Stimulated activated effector memory CD8-positive, alpha-beta T cell treated with anti-CD3 and anti-CD28 coated beads, Interleukin-12 subunit alpha, Interleukin-12 subunit beta, amount 100 ng/mL, for 72 hours (primary cell): ENCODE results near the gene STOX2.

Source experiments
- ATAC-seq: fragments of 150-1000 bp; cut with Tn5 transposase; 2 replicates; pipeline ENCODE4 v1.10.0; 2021
- DNase-seq, 2 donors: peaks; one replicate each; pipeline ENCODE4 v3.0.0; 2021 to 2022; ENCODE audit warnings: low spot score in 2 of 2
- H3K27ac Mint-ChIP-seq: one replicate; pipeline ENCODE4 v1.8.0; 2022; ENCODE audit warnings: mild to moderate bottlenecking, mixed read lengths
- H3K36me3 Mint-ChIP-seq: one replicate; pipeline ENCODE4 v1.8.0; 2022; ENCODE audit warnings: mild to moderate bottlenecking, mixed read lengths
- H3K4me1 Mint-ChIP-seq: one replicate; pipeline ENCODE4 v1.8.0; 2022; ENCODE audit warnings: mixed read lengths
- H3K4me3 Mint-ChIP-seq: one replicate; pipeline ENCODE4 v1.8.0; 2022; ENCODE audit warnings: mild to moderate bottlenecking, mixed read lengths
- H3K9me3 Mint-ChIP-seq: one replicate; pipeline ENCODE4 v1.8.0; 2022; ENCODE audit warnings: mixed read lengths

Gene STOX2

GRCh38 chr4:183875251-183875825 lies 29.8 kb upstream of the STOX2 start:
- no peak for ATAC-seq
- H3K4me1 Mint-ChIP-seq, result no peaks in the 10 kb centered on the region
- no peaks in the 10 kb centered on the region for H3K9me3 Mint-ChIP-seq

GRCh38 chr4:183876268-183876934 lies 28.7 kb upstream of the STOX2 start:
- Mint-ChIP-seq H3K9me3 (no peaks in the 10 kb centered on the region), H3K4me1 (no peaks in the 10 kb centered on the region), H3K36me3 (no peaks in the 10 kb centered on the region), H3K27ac (no peak overlapping the region), H3K4me3 (no peak overlapping the region)
- DNase-seq (no peak), ATAC-seq (peak; percentile 47)

More at GRCh38 chr4:183875251-183875825, 29.8 kb upstream of the STOX2 start:
- no peak overlapping the region for H3K27ac Mint-ChIP-seq
- DNase-seq, result no peak
- H3K4me3 Mint-ChIP-seq, result no peak overlapping the region
- no peaks in the 10 kb centered on the region for H3K36me3 Mint-ChIP-seq

GRCh38 chr4:183878251-183878970 lies 26.7 kb upstream of the STOX2 start:
- Mint-ChIP-seq H3K9me3 (no peaks in the 10 kb centered on the region), H3K4me1 (no peaks in the 10 kb centered on the region), H3K36me3 (no peaks in the 10 kb centered on the region), H3K27ac (no peak overlapping the region), H3K4me3 (no peak overlapping the region)
- ATAC-seq (no peak), DNase-seq (no peak)

GRCh38 chr4:183885205-183885720 lies 19.8 kb upstream of the STOX2 start:
- no peaks in the 10 kb centered on the region for H3K4me1 Mint-ChIP-seq
- H3K9me3 Mint-ChIP-seq, result no peaks in the 10 kb centered on the region
- ATAC-seq (no peak), DNase-seq (no peak)
- H3K4me3 Mint-ChIP-seq, result no peak overlapping the region
- no peak overlapping the region for H3K27ac Mint-ChIP-seq
- H3K36me3 Mint-ChIP-seq, result no peaks in the 10 kb centered on the region

GRCh38 chr4:183887351-183887750 lies 17.8 kb upstream of the STOX2 start:
- no peaks in the 10 kb centered on the region for H3K36me3 Mint-ChIP-seq
- no peak overlapping the region for H3K27ac Mint-ChIP-seq
- no peak overlapping the region for H3K4me3 Mint-ChIP-seq
- H3K9me3 Mint-ChIP-seq, result no peaks in the 10 kb centered on the region
- no peaks in the 10 kb centered on the region for H3K4me1 Mint-ChIP-seq
- DNase-seq (no peak), ATAC-seq (no peak)

GRCh38 chr4:183888564-183888963 lies 16.5 kb upstream of the STOX2 start:
- ATAC-seq, result no peak
- DNase-seq, result no peak
- no peaks in the 10 kb centered on the region for H3K9me3 Mint-ChIP-seq
- H3K27ac Mint-ChIP-seq, result no peak overlapping the region
- H3K36me3 Mint-ChIP-seq, result no peaks in the 10 kb centered on the region
- no peaks in the 10 kb centered on the region for H3K4me1 Mint-ChIP-seq
- no peak overlapping the region for H3K4me3 Mint-ChIP-seq

- H3K9me3 Mint-ChIP-seq, result no peaks in the 10 kb centered on the region
- ATAC-seq (no peak), DNase-seq (no peak)
- no peak overlapping the region for H3K4me3 Mint-ChIP-seq
- no peak overlapping the region for H3K27ac Mint-ChIP-seq
- no peaks in the 10 kb centered on the region for H3K4me1 Mint-ChIP-seq
- no peaks in the 10 kb centered on the region for H3K36me3 Mint-ChIP-seq
Measured at GRCh38 chr4:183889190-183889589, 15.9 kb upstream of the STOX2 start.

- DNase-seq, result no peak
Measured at GRCh38 chr4:183897193-183897592, 7.9 kb upstream of the STOX2 start.

GRCh38 chr4:183898456-183898855 lies 6.7 kb upstream of the STOX2 start:
- H3K4me3 Mint-ChIP-seq, result no peak overlapping the region
- no peaks in the 10 kb centered on the region for H3K4me1 Mint-ChIP-seq
- no peak for ATAC-seq
- no peak overlapping the region for H3K27ac Mint-ChIP-seq
- no peak for DNase-seq
- H3K9me3 Mint-ChIP-seq, result no peaks in the 10 kb centered on the region
- H3K36me3 Mint-ChIP-seq, result no peaks in the 10 kb centered on the region

More at GRCh38 chr4:183897193-183897592, 7.9 kb upstream of the STOX2 start:
- Mint-ChIP-seq H3K4me1 (no peaks in the 10 kb centered on the region), H3K27ac (no peak overlapping the region), H3K36me3 (no peaks in the 10 kb centered on the region), H3K4me3 (no peak overlapping the region), H3K9me3 (no peaks in the 10 kb centered on the region)
- ATAC-seq, result no peak

- H3K27ac Mint-ChIP-seq, result no peak overlapping the region
- H3K4me3 Mint-ChIP-seq, result no peak overlapping the region
- peaks cover 10% of the 10 kb centered on the region for H3K4me1 Mint-ChIP-seq
- ATAC-seq (no peak), DNase-seq (no peak)
- no peaks in the 10 kb centered on the region for H3K9me3 Mint-ChIP-seq
- H3K36me3 Mint-ChIP-seq, result no peaks in the 10 kb centered on the region
Measured at GRCh38 chr4:183903021-183903760, 1.9 kb upstream of the STOX2 start.

- H3K4me1 Mint-ChIP-seq, result peaks cover 10% of the 10 kb centered on the region
- no peaks in the 10 kb centered on the region for H3K9me3 Mint-ChIP-seq
- DNase-seq, result no peak
- H3K27ac Mint-ChIP-seq, result no peak overlapping the region
- no peak overlapping the region for H3K4me3 Mint-ChIP-seq
- peak; percentile 43 for ATAC-seq
- no peaks in the 10 kb centered on the region for H3K36me3 Mint-ChIP-seq
Measured at GRCh38 chr4:183905593-183906488, 734 bp downstream of the STOX2 start.

- H3K27ac Mint-ChIP-seq, result no peak overlapping the region
- ATAC-seq, result no peak
- H3K4me3 Mint-ChIP-seq, result no peak overlapping the region
- peaks cover 10% of the 10 kb centered on the region for H3K4me1 Mint-ChIP-seq
- no peaks in the 10 kb centered on the region for H3K9me3 Mint-ChIP-seq
- H3K36me3 Mint-ChIP-seq, result no peaks in the 10 kb centered on the region
- no peak for DNase-seq
Measured at GRCh38 chr4:183906489-183906738, 1.3 kb downstream of the STOX2 start.

GRCh38 chr4:183906739-183907651 lies 1.9 kb downstream of the STOX2 start:
- no peak overlapping the region for H3K27ac Mint-ChIP-seq
- H3K4me1 Mint-ChIP-seq, result peaks cover 10% of the 10 kb centered on the region
- H3K36me3 Mint-ChIP-seq, result no peaks in the 10 kb centered on the region

More at GRCh38 chr4:183906739-183907651, 1.9 kb downstream of the STOX2 start:
- ATAC-seq, result no peak
- H3K4me3 Mint-ChIP-seq, result no peak overlapping the region
- DNase-seq, result no peak
- no peaks in the 10 kb centered on the region for H3K9me3 Mint-ChIP-seq
